ENCODE data around the gene FHOD3. TPM values are rescaled to one million over a fixed set of nuclear protein-coding genes. Genes with fewer than 3 reads are reported as not detected.

FHOD3 gene
- polyA plus RNA-seq, 5 donors, result 1.5 to 2.5 (median 2.1) TPM

GRCh38 chr18:36518839-36519238 is 221.3 kb downstream of the FHOD3 start:
- no peak for DNase-seq

DNA sequence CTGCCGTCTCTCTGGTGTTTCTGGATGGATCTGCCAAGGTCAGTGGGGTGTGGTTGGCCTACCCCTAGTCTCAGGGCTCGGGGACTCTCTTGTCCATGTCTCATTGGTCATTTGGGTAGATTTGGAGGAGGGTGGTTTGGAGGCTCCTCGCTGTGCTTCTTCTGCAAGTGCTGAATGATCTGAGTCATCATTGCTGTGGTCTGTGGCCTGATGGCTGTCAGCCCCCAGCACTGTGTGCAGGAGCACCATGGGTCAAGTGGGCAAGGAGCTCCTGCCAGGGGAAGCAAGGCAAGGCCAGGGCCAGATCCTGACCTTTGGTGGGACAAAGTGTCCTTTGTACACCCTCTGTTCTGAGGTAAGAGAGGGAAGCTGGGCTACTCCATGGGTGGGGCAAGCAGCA is 221.8 kb downstream of the FHOD3 start:
- DNase-seq, result no peak

DNA sequence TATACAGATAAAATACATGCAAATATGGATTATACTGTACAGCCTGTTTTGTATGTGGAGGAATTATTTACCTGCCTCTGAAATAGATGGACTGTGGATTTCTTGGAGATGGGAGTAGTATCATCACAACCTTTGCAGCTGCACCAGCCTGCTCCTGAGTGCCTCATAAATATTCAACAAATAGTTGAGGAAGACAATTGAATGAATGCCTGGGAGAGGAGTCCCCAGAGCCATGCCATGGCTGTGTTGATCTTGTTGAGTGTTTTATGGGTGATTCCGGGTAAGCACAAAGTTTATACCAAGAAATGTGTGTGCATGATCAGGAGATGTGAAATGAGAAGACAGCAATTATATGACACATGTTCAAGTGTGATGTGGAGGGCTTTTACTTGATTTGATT is 225.0 kb downstream of the FHOD3 start:
- DNase-seq, result no peak

GRCh38 chr18:36525913-36526312 is 228.4 kb downstream of the FHOD3 start:
- no peak for DNase-seq

- no peak for DNase-seq
Measured at GRCh38 chr18:36526611-36527010, 229.1 kb downstream of the FHOD3 start.

GRCh38 chr18:36527051-36527450 is 229.5 kb downstream of the FHOD3 start:
- DNase-seq, result no peak

GRCh38 chr18:36527740-36528455 is 230.4 kb downstream of the FHOD3 start:
- no peak for DNase-seq

- DNase-seq, result no peak
Measured at GRCh38 chr18:36529747-36530146, 232.2 kb downstream of the FHOD3 start.

DNA sequence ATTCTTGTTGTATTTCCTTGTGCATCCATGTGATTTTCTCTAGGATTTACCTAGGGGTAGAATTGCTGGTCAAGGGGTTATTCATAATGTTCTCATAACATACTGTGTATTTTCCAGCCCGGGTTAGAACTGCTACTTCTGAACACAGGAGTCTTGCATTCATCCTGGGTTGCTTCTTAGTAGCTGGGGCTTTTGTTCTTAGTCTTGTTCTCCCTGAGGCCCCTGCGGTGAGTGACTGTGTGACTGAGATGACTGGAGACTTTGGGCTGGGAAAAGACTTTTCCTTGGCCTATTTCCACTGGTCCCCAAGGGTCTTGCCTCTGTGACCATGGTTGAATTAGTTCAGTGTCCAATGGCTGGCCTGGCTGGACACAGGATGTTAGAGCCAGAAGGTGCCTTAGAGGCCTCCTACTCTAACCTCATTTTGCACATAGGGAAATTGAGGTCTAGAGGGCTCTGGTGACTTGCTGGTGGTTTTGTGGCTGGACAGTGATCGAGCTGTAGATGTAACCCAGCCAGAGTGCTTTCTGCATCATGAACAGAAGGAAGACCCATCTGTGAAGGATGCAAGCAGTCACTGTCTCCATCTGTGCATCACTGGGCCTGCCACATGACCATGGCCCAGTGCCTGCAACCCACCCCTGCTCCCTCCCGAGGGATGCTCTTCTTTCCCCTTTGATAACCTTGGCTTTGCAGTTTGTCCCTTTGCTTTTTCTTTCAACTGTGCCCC is 233.3 kb downstream of the FHOD3 start:
- DNase-seq, result no peak

GRCh38 chr18:36531636-36532035 is 234.1 kb downstream of the FHOD3 start:
- no peak for DNase-seq

DNA sequence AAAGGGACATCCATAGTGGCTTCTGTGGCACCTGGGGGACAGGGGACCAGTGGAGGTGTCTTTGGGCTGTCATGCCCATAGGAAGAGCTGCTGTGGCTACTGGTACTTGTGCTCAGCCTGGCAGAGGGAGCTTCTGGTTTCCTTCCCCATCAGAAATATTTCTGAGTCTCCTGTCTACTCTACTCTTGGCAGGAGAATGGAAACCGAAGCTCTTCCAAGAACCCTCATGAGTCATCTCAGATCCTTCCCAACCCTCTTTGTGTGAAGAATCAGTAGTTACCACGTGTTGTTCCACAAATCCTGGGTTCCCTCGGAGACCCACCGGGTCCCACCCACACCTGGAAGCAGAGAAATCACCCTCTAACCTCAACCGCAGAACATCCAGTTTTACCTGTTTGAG is 234.9 kb downstream of the FHOD3 start:
- DNase-seq, result no peak

DNA sequence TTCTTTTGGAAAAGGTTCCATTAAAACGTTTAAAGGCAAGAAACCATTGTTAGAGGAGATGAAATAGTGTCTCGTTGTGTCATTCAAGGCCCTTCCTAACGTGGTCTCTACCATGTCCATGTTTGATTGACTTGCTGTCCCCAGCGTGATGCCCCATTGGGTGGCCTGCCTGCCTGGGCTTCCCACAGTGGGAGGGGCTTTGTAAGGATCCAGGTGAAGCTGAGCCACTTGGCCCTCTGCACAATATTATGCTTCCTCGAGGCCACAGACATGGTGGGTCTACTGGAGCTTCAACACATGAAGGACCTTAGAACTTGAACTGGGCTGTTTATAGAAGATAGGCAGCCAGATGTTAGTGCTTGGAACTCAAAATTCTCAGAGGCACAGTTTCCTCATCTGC is 235.3 kb downstream of the FHOD3 start:
- no peak for DNase-seq

DNA sequence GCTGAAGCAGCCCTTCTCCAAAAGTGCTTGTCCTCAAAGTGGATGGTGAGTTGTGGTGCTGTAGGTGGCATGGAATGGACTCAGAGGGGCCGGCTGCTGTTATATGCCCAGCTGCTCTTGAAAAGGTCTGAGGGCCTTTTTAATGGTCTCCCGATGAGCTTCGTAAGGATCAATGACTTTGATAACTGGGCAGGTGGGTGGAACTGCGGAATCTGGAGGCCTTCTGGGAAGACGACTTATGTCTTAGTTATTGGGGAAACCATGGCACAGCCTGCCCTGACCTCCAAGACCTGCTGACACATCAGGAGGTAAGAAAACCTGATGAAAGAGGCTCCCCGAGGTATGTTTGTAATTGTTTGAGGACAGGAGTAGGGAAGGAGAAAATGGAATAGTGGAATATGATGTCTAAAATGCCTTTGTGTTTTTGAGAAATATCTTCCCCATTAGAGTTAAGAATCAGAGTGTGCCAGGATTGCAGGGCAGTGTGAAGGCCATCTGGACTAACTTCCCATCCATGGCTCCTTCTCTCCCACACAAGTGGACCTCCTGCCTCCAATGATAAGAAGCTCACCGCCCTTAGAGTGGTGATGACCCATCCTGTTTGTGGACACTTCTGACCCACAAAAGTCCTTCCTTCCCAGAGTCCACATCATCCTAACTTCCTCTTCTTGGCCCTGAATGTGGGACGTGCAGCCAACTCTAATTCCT is 236.1 kb downstream of the FHOD3 start:
- no peak for DNase-seq

- DNase-seq, result no peak
Measured at GRCh38 chr18:36534154-36534688, 236.7 kb downstream of the FHOD3 start.

DNA sequence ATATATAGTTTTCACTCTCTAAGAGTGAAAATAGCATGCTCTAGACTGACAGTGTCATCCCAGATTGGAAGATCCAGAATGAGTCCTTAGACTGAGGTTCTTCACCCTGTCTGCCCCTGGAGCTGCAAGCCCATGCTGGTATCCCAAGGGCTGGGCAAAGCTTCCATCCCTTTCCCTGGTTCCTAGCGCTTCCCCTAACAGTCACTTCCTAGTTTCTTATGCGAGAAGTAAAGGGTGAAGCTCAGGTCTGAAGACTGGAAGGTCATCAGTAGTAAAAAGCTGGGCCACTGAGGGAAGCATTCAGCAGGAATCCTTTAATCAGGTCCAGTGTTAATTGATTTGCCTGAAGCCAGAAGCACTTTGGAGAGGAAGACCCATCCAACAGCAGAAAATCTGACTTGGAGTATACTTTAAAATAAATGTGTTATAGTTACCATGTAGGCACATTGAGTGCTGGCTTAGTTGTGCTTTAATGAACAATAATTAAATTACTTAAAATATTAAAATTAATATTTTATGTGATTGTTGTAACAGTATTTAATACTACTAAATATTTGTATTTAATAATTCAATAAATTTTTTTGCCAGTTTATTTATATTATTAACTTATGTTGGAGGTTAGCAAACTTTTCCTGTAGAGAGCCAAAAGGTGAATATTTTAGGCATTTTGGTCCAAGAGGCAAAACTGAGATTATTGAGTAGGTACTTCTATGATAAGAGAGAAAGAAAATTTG is 237.9 kb downstream of the FHOD3 start:
- no peak for DNase-seq

DNA sequence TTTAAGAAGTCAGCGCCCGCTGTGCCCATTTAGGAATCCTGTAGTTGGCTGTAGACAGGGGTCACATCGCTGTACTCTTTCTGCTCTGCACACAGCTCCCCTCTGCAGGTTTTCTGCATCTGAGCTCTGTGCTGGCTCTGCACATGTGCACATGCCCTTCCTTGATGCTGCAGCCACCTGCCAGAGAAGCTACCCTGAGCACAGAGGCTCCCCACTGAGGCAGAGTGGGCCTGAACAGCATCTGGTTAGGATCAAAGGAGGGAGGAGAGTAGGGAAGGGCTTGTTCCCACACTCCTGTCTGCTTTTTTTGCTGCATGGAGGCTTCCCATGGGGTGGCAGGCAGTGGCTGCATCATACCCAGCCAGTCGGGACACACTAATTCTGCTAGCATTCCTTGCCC is 238.9 kb downstream of the FHOD3 start:
- no peak for DNase-seq

DNA sequence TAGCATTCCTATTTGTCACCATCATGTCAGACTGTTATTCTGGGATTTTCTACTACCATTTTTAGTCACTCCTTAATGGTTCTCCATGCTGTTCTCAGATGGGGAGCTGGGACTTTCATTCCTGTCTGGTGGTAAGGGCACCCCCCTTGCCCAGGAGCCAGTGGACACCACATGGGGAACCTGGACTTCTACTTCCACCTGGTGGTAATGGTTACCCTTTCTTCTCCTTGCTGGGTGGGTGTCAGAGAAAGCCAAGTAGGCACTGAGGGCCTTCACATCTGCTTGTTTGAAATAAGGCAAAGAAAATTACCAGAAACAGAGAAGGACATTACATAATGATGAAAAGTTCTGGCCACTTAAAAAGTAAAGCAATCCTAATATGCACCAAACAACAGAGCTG is 239.8 kb downstream of the FHOD3 start:
- no peak for DNase-seq

GRCh38 chr18:36539674-36540231 is 242.2 kb downstream of the FHOD3 start:
- no peak for DNase-seq

DNA sequence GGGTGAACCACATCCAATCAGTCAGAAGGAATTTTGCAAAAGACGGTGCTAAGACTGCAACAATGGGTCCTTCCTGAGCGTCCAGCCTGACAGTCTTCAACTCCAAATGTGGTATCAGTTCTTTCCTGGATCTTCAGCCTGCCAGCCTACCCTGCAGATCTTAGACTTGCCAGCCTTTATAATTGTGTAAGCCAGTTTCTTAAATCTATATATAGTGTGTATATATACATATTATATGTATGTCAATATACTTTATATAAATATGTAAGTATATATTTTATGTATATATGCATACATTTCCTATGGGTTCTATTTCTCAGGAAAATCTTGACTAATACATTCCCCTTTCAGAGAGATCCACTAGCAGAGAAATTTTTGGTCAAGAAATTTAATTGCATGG is 245.5 kb downstream of the FHOD3 start:
- DNase-seq, result no peak

GRCh38 chr18:36543991-36544725 is 246.6 kb downstream of the FHOD3 start:
- DNase-seq, result no peak
